H1 (cell line): ENCODE data around the gene LOXHD1. TPM values are rescaled to one million over a fixed set of nuclear protein-coding genes. Genes with fewer than 3 reads are reported as not detected.

Source experiments
- CTCF ChIA-PET: fragments of 300-600 bp; sonication (Branson Sonifier 250); formaldehyde crosslinking; loops from one replicate; lab custom pipeline; 2021; ENCODE audit not compliant: partially characterized antibody; lab: Charles Lee
- POLR2A ChIA-PET: fragments of 300-600 bp; sonication (Branson Sonifier 250); formaldehyde crosslinking; loops from one replicate; lab custom pipeline; 2021; ENCODE audit warnings: inconsistent platforms; ENCODE audit not compliant: partially characterized antibody; lab: Charles Lee
- DNase-seq, 2 experiments: peaks; one replicate each; pipeline versions ENCODE4 v3.0.0 to v3.0.0-alpha.2; 2010 to 2022; ENCODE audit warnings: low spot score in 2 of 2, low read depth in 1 of 2, mixed read lengths in 1 of 2
- FAIRE-seq: peaks from 2 replicates; lab custom pipeline; 2011; peaks lifted over from hg19 to GRCh38; lab: Jason Lieb, UNC
- H2AFZ ChIP-seq: 2 replicates; pipeline ENCODE4 v1.8.1; 2012; ENCODE audit warnings: low read length, inconsistent platforms
- H2AK5ac ChIP-seq: 2 replicates; pipeline ENCODE4 v1.6.1; 2013; ENCODE audit warnings: low read depth, low read length
- H2BK120ac ChIP-seq: replicated peaks from 2 replicates; pipeline ENCODE3; 2013; ENCODE audit warnings: low read depth, low read length, inconsistent platforms
- H2BK12ac ChIP-seq: 2 replicates; pipeline ENCODE4 v1.6.1; 2013; ENCODE audit warnings: low read depth, low read length
- H2BK15ac ChIP-seq: 2 replicates; pipeline ENCODE4 v1.6.1; 2013; ENCODE audit warnings: low read length
- H2BK20ac ChIP-seq: 2 replicates; pipeline ENCODE4 v1.6.1; 2013; ENCODE audit warnings: low read length
- H2BK5ac ChIP-seq: 2 replicates; pipeline ENCODE4 v1.6.1; 2013; ENCODE audit warnings: low read depth, low read length
- H3K14ac ChIP-seq: 2 replicates; pipeline ENCODE4 v1.6.1; 2013; ENCODE audit warnings: inconsistent platforms; ENCODE audit not compliant: insufficient read length
- H3K18ac ChIP-seq: 2 replicates; pipeline ENCODE4 v1.6.1; 2013; ENCODE audit warnings: low read length; ENCODE audit errors: extremely low read depth
- H3K23ac ChIP-seq: 2 replicates; pipeline ENCODE4 v1.6.1; 2013; ENCODE audit warnings: inconsistent platforms; ENCODE audit not compliant: insufficient read length
- H3K23me2 ChIP-seq: 2 replicates; pipeline ENCODE4 v1.6.1; 2013; ENCODE audit warnings: low read depth, low read length
- H3K27ac ChIP-seq: 2 replicates; pipeline ENCODE4 v1.6.1; 2011; ENCODE audit warnings: low read depth, low read length, inconsistent platforms
- H3K27me3 ChIP-seq, 4 experiments: replicated peaks in 1 of 4; 1 replicate in 1 of 4; 2 replicates in 3 of 4; pipeline versions ENCODE4 v1.6.1 to v1.8.1; 2011 to 2013; ENCODE audit warnings: low read length in 3 of 4, mild to moderate bottlenecking in 3 of 4, inconsistent platforms in 2 of 4, mixed read lengths in 2 of 4, moderate library complexity in 1 of 4; ENCODE audit not compliant: control insufficient read depth in 3 of 4, insufficient read depth in 3 of 4; ENCODE audit errors: extremely low read depth in 1 of 4
- H3K36me3 ChIP-seq, 4 experiments: 2 replicates each; pipeline versions ENCODE4 v1.6.1 to v1.8.1; 2011 to 2013; ENCODE audit warnings: mild to moderate bottlenecking in 4 of 4, low read length in 3 of 4, moderate library complexity in 2 of 4, control low read depth in 1 of 4, inconsistent platforms in 1 of 4; ENCODE audit not compliant: insufficient read depth in 4 of 4, control insufficient read depth in 2 of 4
- H3K4ac ChIP-seq: replicated peaks from 2 replicates; pipeline ENCODE3; 2013; ENCODE audit warnings: low read length, low read depth, mixed read lengths, inconsistent platforms; ENCODE audit not compliant: insufficient read length
- H3K4me1 ChIP-seq, 4 experiments: replicated peaks in 1 of 4; 1 replicate in 1 of 4; 2 replicates in 3 of 4; pipeline versions ENCODE4 v1.6.1 to v1.8.1; 2011 to 2013; ENCODE audit warnings: low read length in 3 of 4, inconsistent platforms in 2 of 4, mixed read lengths in 1 of 4; ENCODE audit not compliant: insufficient read depth in 4 of 4, control insufficient read depth in 3 of 4
- H3K4me2 ChIP-seq, 2 experiments: 2 replicates each; pipeline versions ENCODE4 v1.6.1 to v1.8.1; 2011 to 2013; ENCODE audit warnings: low read depth in 2 of 2, low read length in 2 of 2, control low read depth in 1 of 2, inconsistent platforms in 1 of 2, mild to moderate bottlenecking in 1 of 2; ENCODE audit not compliant: insufficient read depth in 1 of 2
- H3K4me3 ChIP-seq, 4 experiments: fragments of 200-600, 300-600 bp in 1 of 4; sonication (generic), shearing (Covaris generic), sonication (Bioruptor Twin) in 1 of 4; 2 replicates each; pipeline versions ENCODE4 v1.5.1 to v1.8.1; 2011 to 2016; ENCODE audit warnings: low read length in 4 of 4, low read depth in 3 of 4, control low read depth in 2 of 4, inconsistent platforms in 2 of 4, mild to moderate bottlenecking in 2 of 4, mixed read lengths in 1 of 4, moderate library complexity in 1 of 4; ENCODE audit not compliant: insufficient read depth in 2 of 4; ENCODE audit errors: extremely low read depth in 1 of 4
- H3K56ac ChIP-seq: replicated peaks from 2 replicates; pipeline ENCODE3; 2013; ENCODE audit warnings: low read depth, mild to moderate bottlenecking, mixed read lengths, low read length, inconsistent platforms; ENCODE audit not compliant: insufficient read length
- H3K79me1 ChIP-seq: 2 replicates; pipeline ENCODE4 v1.6.1; 2013; ENCODE audit warnings: low read depth, low read length, control low read depth
- H3K79me2 ChIP-seq, 2 experiments: 2 replicates each; pipeline versions ENCODE4 v1.6.1 to v1.8.1; 2012 to 2013; ENCODE audit warnings: low read length in 2 of 2, mild to moderate bottlenecking in 2 of 2, inconsistent platforms in 1 of 2; ENCODE audit not compliant: insufficient read depth in 2 of 2, control insufficient read depth in 1 of 2
- H3K9ac ChIP-seq, 4 experiments: replicated peaks in 1 of 4; 1 replicate in 1 of 4; 2 replicates in 3 of 4; pipeline versions ENCODE4 v1.6.1 to v1.8.1; 2011 to 2013; ENCODE audit warnings: low read depth in 3 of 4, low read length in 3 of 4, control low read depth in 2 of 4, mild to moderate bottlenecking in 2 of 4, moderate library complexity in 2 of 4, inconsistent platforms in 1 of 4; ENCODE audit errors: extremely low read depth in 1 of 4
- H3K9me3 ChIP-seq, 2 experiments: 2 replicates each; pipeline versions ENCODE4 v1.6.1 to v1.8.1; 2012 to 2013; ENCODE audit warnings: mild to moderate bottlenecking in 2 of 2, moderate library complexity in 2 of 2, control low read depth in 1 of 2, inconsistent platforms in 1 of 2, low read depth in 1 of 2, low read length in 1 of 2, mixed read lengths in 1 of 2; ENCODE audit not compliant: insufficient read depth in 2 of 2
- H4K20me1 ChIP-seq, 2 experiments: replicated peaks in 1 of 2; 2 replicates each; pipeline versions ENCODE3 to v1.8.1; 2011 to 2013; ENCODE audit warnings: inconsistent platforms in 2 of 2, low read length in 2 of 2, mild to moderate bottlenecking in 1 of 2; ENCODE audit not compliant: insufficient read depth in 2 of 2, control insufficient read depth in 1 of 2
- H4K5ac ChIP-seq: 2 replicates; pipeline ENCODE4 v1.6.1; 2013; ENCODE audit warnings: low read length, low read depth, mixed read lengths, inconsistent platforms; ENCODE audit not compliant: insufficient read length
- H4K8ac ChIP-seq: 2 replicates; pipeline ENCODE4 v1.8.0; 2013; ENCODE audit warnings: mild to moderate bottlenecking, moderate library complexity, low read length, inconsistent platforms; ENCODE audit not compliant: insufficient read depth; ENCODE audit errors: extremely low read depth
- H4K91ac ChIP-seq: replicated peaks from 2 replicates; pipeline ENCODE3; 2013; ENCODE audit warnings: low read length, mixed read lengths, inconsistent platforms; ENCODE audit not compliant: insufficient read length
- CREB1 ChIP-seq: IDR thresholded peaks from 2 replicates; pipeline ENCODE4 v1.6.1; 2012; ENCODE audit warnings: inconsistent platforms
- EZH2 ChIP-seq: fragments of 200-600 bp; sonication (generic); IDR thresholded peaks from 2 replicates; pipeline ENCODE4 v1.7.1; 2012; ENCODE audit warnings: low read depth, mild to moderate bottlenecking, moderate library complexity, low read length, inconsistent platforms; ENCODE audit not compliant: severe bottlenecking
- GABPA ChIP-seq: IDR thresholded peaks from 2 replicates; pipeline ENCODE4 v1.6.1; 2011; ENCODE audit warnings: mild to moderate bottlenecking, low read length, moderate library complexity, borderline replicate concordance; ENCODE audit not compliant: insufficient read depth
- KDM5A ChIP-seq: fragments of 200-600 bp; IDR thresholded peaks from 2 replicates; pipeline ENCODE4 v1.7.1; 2012; ENCODE audit warnings: mild to moderate bottlenecking, low read length, inconsistent platforms, mixed read lengths
- MAFK ChIP-seq: IDR thresholded peaks from 2 replicates; pipeline ENCODE4 v1.6.1; 2012; ENCODE audit warnings: low read depth, mild to moderate bottlenecking, improper control_type of control experiment, low read length
- SIX5 ChIP-seq: IDR thresholded peaks from 2 replicates; pipeline ENCODE4 v1.6.1; 2011; ENCODE audit warnings: mild to moderate bottlenecking, low read depth, low read length
- TAF1 ChIP-seq: IDR thresholded peaks from 2 replicates; pipeline ENCODE4 v1.6.1; 2011; ENCODE audit warnings: mild to moderate bottlenecking, low read depth, low read length
- TEAD4 ChIP-seq: IDR thresholded peaks from 2 replicates; pipeline ENCODE4 v1.6.1; 2012; ENCODE audit warnings: low read depth, low read length, inconsistent platforms, mixed read lengths
- WGBS, 2 experiments: shearing (Covaris generic) in 1 of 2; methylation state at CpG; one replicate each; pipeline versions ENCODE4 v1.1.6 to v1.1.7; 2013 to 2015; ENCODE audit warnings: low lambda C conversion rate in 2 of 2, mixed read lengths in 2 of 2, inconsistent platforms in 1 of 2, low coverage in 1 of 2, missing lambda C conversion rate in 1 of 2; ENCODE audit not compliant: insufficient replicate concordance in 2 of 2, insufficient coverage in 1 of 2, insufficient read length in 1 of 2; ENCODE audit errors: extremely low coverage in 1 of 2, missing lambda C conversion rate in 1 of 2; 5-methylcytosine and 5-hydroxymethylcytosine counted together
- polyA plus RNA-seq, 7 experiments: library from polyadenylated mRNA; depleted of rRNA in 3 of 7; stranded (reverse) in 5 of 7; unstranded in 2 of 7; fragments of >200 nt in 5 of 7; fragments of 200-250 nt in 2 of 7; gene quantifications; 1 replicate in 5 of 7; 2 replicates in 1 of 7; 4 replicates in 1 of 7; pipeline versions ENCODE4 v1.2.1 to v1.2.3, GENCODE V29; 2011 to 2013; ENCODE audit warnings: missing spikeins in 2 of 7, mixed read lengths in 2 of 7
- total RNA-seq: library from RNA; stranded (reverse); fragmentation: NEBNext Ultra II Directional; extraction: Animal tissue kit (Norgen Biotek cat#: 25700); gene quantifications from 2 replicates; pipeline ENCODE4 v1.2.1, GENCODE V29; 2021

The LOXHD1 gene
- total and polyA plus RNA-seq, 2 of the 8 experiments (the other 6 are each of a cell fraction or from before 2014, with no cell fraction given): 0.02 TPM; not detected in 1

- Histone ChIP-seq H3K79me2 (no peaks in the 10 kb centered on the region), H3K79me1 (no peaks in the 10 kb centered on the region), H3K23me2 (no peaks in the 10 kb centered on the region), H4K20me1 (no peaks in the 10 kb centered on the region), H3K27me3 (no peaks in the 10 kb centered on the region), H3K18ac (no peak overlapping the region), H2AFZ (no peak overlapping the region), H3K4ac (no peak overlapping the region), H3K4me3 (no peak overlapping the region), H3K9me3 (peaks cover 23 to 29% of the 10 kb centered on the region in 2 experiments), H4K5ac (no peak overlapping the region), H3K56ac (no peak overlapping the region), H2AK5ac (no peak overlapping the region), H3K23ac (no peak overlapping the region), H3K27ac (no peak overlapping the region), H2BK120ac (no peak overlapping the region), H3K4me2 (no peak overlapping the region), H2BK15ac (no peak overlapping the region), H2BK5ac (no peak overlapping the region), H2BK20ac (no peak overlapping the region), H3K4me1 (peaks cover 5 to 11% (median 7%) of the 10 kb centered on the region in 4 experiments), H4K91ac (no peak overlapping the region), H3K36me3 (peaks cover 0 to 14% (median 8%) of the 10 kb centered on the region in 4 experiments; a peak in 5 of 8 replicates), H2BK12ac (no peak overlapping the region), H4K8ac (no peak overlapping the region), H3K9ac (no peak overlapping the region), H3K14ac (no peak overlapping the region)
- no peak for DNase-seq
- FAIRE-seq: no peak
- ChIA-PET CTCF (interaction anchor here (0.9 to 3.6 kb wide), 9 partner anchors 10 to 956 kb away, joined by 3 to 30 read pairs (median 10); no protein-coding TSS in a partner anchor), POLR2A (interaction anchor here (0.6 to 2.1 kb wide), 4 partner anchors 10 to 180 kb away, joined by 3 to 5 read pairs (median 4); no protein-coding TSS in a partner anchor)
- WGBS, 2 experiments: 74% methylated on average over 2 of the region's 2 CpGs; no CpG with 5 or more reads in 1 of the 2 experiments
- TF ChIP-seq SIX5: no peak
- TF ChIP-seq CREB1: no peak
- no peak for TF ChIP-seq MAFK
- TF ChIP-seq GABPA: no peak
- no peak for TF ChIP-seq TAF1
- no peak for TF ChIP-seq TEAD4
- no peak for TF ChIP-seq EZH2
- no peak for TF ChIP-seq KDM5A
Measured at GRCh38 chr18:46449033-46449432, 208.0 kb downstream of the LOXHD1 start.
